Measurements from ENCODE around the gene TUBGCP2.

GRCh38 chr10:133306941-133307379, 1.7 kb downstream of the TUBGCP2 start:
- TF ChIP-seq KDM4B (IDR thresholded peaks at IDR 0.05; ENCODE audit: borderline replicate concordance in 2 of 2, low read depth in 1 of 2) (no peak), POLR2A (conservative IDR thresholded peaks at IDR 0.05) (no peak), KLF16 (IDR thresholded peaks at IDR 0.05) (no peak), CTCF (IDR thresholded peaks at IDR 0.05 in 2 of 3, conservative IDR thresholded peaks at IDR 0.05 in 1 of 3; ENCODE audit: insufficient read depth in 2 of 3, low read depth in 1 of 3, low read length in 3 of 3) (no peak), YY1 (IDR thresholded peaks at IDR 0.05; ENCODE audit: borderline replicate concordance in 1 of 3, control insufficient read depth in 1 of 3, extremely low read depth in 1 of 3, insufficient read depth in 3 of 3, insufficient read length in 1 of 3, insufficient replicate concordance in 2 of 3, low read depth in 1 of 3, low read length in 2 of 3) (peak in 2 of 3 experiments; percentile 14 to 75), JUNB (CRISPR knock-in tag; conservative IDR thresholded peaks at IDR 0.05) (no peak), CBX5 (IDR thresholded peaks at IDR 0.05; ENCODE audit: borderline replicate concordance, low read depth) (no peak), MXI1 (IDR thresholded peaks at IDR 0.05; ENCODE audit: low read depth, low read length) (no peak)
